Endodermal cell (in vitro differentiated cells): ENCODE data around the gene ZCWPW1. TPM values are rescaled to one million over a fixed set of nuclear protein-coding genes. Genes with fewer than 3 reads are reported as not detected.

Experiments used
- DNase-seq: peaks from one replicate; pipeline ENCODE4 v3.0.0-alpha.2; 2017
- H3K27ac ChIP-seq: 2 replicates; pipeline ENCODE4 v1.5.1; 2013; ENCODE audit warnings: mild to moderate bottlenecking, low read depth, low read length, moderate library complexity
- H3K27me3 ChIP-seq: 2 replicates; pipeline ENCODE4 v1.6.1; 2013; ENCODE audit warnings: mild to moderate bottlenecking, low read length, moderate library complexity; ENCODE audit not compliant: insufficient read depth, control insufficient read depth, poor library complexity, severe bottlenecking
- H3K36me3 ChIP-seq: 2 replicates; pipeline ENCODE4 v1.7.0; 2013; ENCODE audit warnings: mild to moderate bottlenecking, low read length, moderate library complexity; ENCODE audit not compliant: control insufficient read depth, insufficient read depth
- H3K4me1 ChIP-seq: one replicate; pipeline ENCODE4 v1.7.0; 2013; ENCODE audit warnings: low read length; ENCODE audit not compliant: control insufficient read depth, insufficient read depth
- H3K4me3 ChIP-seq: 2 replicates; pipeline ENCODE4 v1.5.1; 2013; ENCODE audit warnings: mild to moderate bottlenecking, low read length, moderate library complexity
- H3K9ac ChIP-seq: 2 replicates; pipeline ENCODE4 v1.6.1; 2013; ENCODE audit warnings: mild to moderate bottlenecking, low read length, moderate library complexity; ENCODE audit not compliant: poor library complexity, severe bottlenecking; ENCODE audit errors: extremely low read depth
- H3K9me3 ChIP-seq: 2 replicates; pipeline ENCODE4 v1.6.1; 2013; ENCODE audit warnings: mild to moderate bottlenecking, low read length, moderate library complexity; ENCODE audit not compliant: control insufficient read depth
- H3K27ac Mint-ChIP-seq: 2 replicates; pipeline ENCODE4 v1.8.0; 2020; ENCODE audit warnings: mixed read lengths
- H3K27me3 Mint-ChIP-seq: 2 replicates; pipeline ENCODE4 v1.8.0; 2021; ENCODE audit warnings: mild to moderate bottlenecking, mixed read lengths; ENCODE audit not compliant: insufficient read depth
- H3K36me3 Mint-ChIP-seq: 2 replicates; pipeline ENCODE4 v1.8.0; 2020; ENCODE audit warnings: low read depth, mixed read lengths
- H3K4me1 Mint-ChIP-seq: 2 replicates; pipeline ENCODE4 v1.8.0; 2020; ENCODE audit warnings: mixed read lengths
- H3K4me3 Mint-ChIP-seq: 2 replicates; pipeline ENCODE4 v1.8.0; 2020; ENCODE audit warnings: mild to moderate bottlenecking, moderate library complexity, mixed read lengths
- H3K9me3 Mint-ChIP-seq: 2 replicates; pipeline ENCODE4 v1.8.0; 2020; ENCODE audit warnings: mild to moderate bottlenecking, mixed read lengths
- CTCF ChIP-seq: fragments of 200-600 bp; sonication (generic); conservative IDR thresholded peaks from 2 replicates; pipeline ENCODE4 v1.5.0; 2021; ENCODE audit warnings: antibody characterized with exemption, mild to moderate bottlenecking
- WGBS, 2 experiments: methylation state at CpG; one replicate each; pipeline versions ENCODE4 v1.1.5 to v1.1.7; 2013; ENCODE audit warnings: missing lambda C conversion rate in 2 of 2, mixed read lengths in 1 of 2; ENCODE audit not compliant: insufficient coverage in 1 of 2, insufficient read length in 1 of 2; 5-methylcytosine and 5-hydroxymethylcytosine counted together
- total RNA-seq, 2 donors: library from RNA; stranded (reverse); fragmentation: NEBNext Ultra II Directional in 1 of 2; extraction: Animal tissue kit (Norgen Biotek cat#: 25700) in 1 of 2; gene quantifications; 2 replicates in 1 of 2; 3 replicates in 1 of 2; pipeline ENCODE4 v1.2.1, GENCODE V29; 2021

ZCWPW1 gene
- total RNA-seq, 2 donors from 2014 or later: 1.9 to 2.3 TPM

DNA sequence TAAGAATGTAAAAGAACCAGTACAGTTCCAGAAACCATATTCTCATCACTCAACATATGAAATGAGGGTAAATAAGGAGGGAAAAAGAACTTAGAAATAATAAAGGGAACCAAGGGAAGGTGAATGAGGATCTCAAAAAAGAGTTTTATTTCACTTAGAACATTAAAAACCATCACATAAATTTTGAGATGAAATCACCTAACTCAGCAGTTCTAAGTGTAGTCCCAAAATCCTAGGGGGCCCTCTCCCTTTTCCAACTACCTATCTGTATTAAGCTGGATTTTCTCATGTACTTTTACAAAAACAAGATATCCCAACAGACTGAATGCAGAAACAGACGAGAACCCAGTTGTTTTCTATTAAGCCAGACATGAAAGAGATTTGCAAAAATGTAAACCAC, 3.2 kb downstream of the ZCWPW1 start:
- Histone ChIP-seq H3K4me1 (no peaks in the 10 kb centered on the region), H3K9me3 (no peaks in the 10 kb centered on the region), H3K9ac (no peak overlapping the region), H3K27ac (no peak overlapping the region), H3K27me3 (no peaks in the 10 kb centered on the region), H3K36me3 (no peaks in the 10 kb centered on the region), H3K4me3 (no peak overlapping the region)
- no peak for DNase-seq
- TF ChIP-seq CTCF: no peak
- peaks cover 7% of the 10 kb centered on the region for H3K9me3 Mint-ChIP-seq
- H3K27me3 Mint-ChIP-seq: peaks cover 18% of the 10 kb centered on the region
- no peaks in the 10 kb centered on the region for H3K36me3 Mint-ChIP-seq
- H3K4me1 Mint-ChIP-seq: no peaks in the 10 kb centered on the region
- WGBS, 2 experiments: 42% methylated on average over 1 of the region's 1 CpG; no CpG with 5 or more reads in 1 of the 2 experiments
- no peak overlapping the region for H3K4me3 Mint-ChIP-seq
- no peak overlapping the region for H3K27ac Mint-ChIP-seq

GRCh38 chr7:100423315-100423714, 5.2 kb downstream of the ZCWPW1 start:
- WGBS, 2 experiments: 87 to 93% methylated on average over 4 to 6 of the region's 6 CpGs
- Mint-ChIP-seq H3K9me3 (peaks cover 7% of the 10 kb centered on the region), H3K4me3 (no peak overlapping the region), H3K27me3 (peaks cover 18% of the 10 kb centered on the region), H3K4me1 (no peaks in the 10 kb centered on the region), H3K27ac (no peak overlapping the region), H3K36me3 (no peaks in the 10 kb centered on the region)
- Histone ChIP-seq H3K9me3 (no peaks in the 10 kb centered on the region), H3K27ac (no peak overlapping the region), H3K27me3 (no peaks in the 10 kb centered on the region), H3K4me1 (no peaks in the 10 kb centered on the region), H3K36me3 (no peaks in the 10 kb centered on the region), H3K9ac (no peak overlapping the region), H3K4me3 (no peak overlapping the region)
- DNase-seq: no peak
- TF ChIP-seq CTCF: no peak

GRCh38 chr7:100419660-100420226, 8.8 kb downstream of the ZCWPW1 start:
- Mint-ChIP-seq H3K36me3 (no peaks in the 10 kb centered on the region), H3K9me3 (no peaks in the 10 kb centered on the region), H3K27ac (no peak overlapping the region), H3K4me3 (no peak overlapping the region), H3K4me1 (no peaks in the 10 kb centered on the region), H3K27me3 (peaks cover 2% of the 10 kb centered on the region)
- Histone ChIP-seq H3K27ac (no peak overlapping the region), H3K27me3 (no peaks in the 10 kb centered on the region), H3K4me3 (no peak overlapping the region), H3K9ac (no peak overlapping the region), H3K9me3 (no peaks in the 10 kb centered on the region), H3K4me1 (no peaks in the 10 kb centered on the region), H3K36me3 (no peaks in the 10 kb centered on the region)
- no peak for TF ChIP-seq CTCF
- no peak for DNase-seq
- WGBS, 2 experiments: 74% methylated on average over 1 of the region's 1 CpG; no CpG with 5 or more reads in 1 of the 2 experiments
